ENCODE results near the gene ADARB1.

The ADARB1 gene

DNA sequence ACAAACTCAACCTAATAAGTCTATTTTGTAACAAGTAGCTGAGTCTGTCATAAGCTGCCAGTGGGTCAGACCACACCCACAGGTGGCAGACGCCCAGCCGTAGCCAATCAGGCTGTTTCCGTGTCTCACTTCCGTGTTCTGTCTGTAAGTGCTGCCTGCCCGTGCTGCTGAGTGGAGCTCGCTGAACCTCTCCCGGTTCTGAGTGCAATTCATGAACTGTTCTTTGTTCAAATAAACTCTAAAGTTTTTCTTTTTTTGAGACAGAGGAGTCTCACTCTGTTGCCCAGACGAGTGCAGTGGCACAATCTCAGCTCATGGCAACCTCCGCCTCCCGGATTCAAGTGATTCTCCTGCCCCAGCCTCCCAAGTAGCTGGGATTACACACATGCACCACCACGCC is 188.2 kb downstream of the ADARB1 start:
- Mint-ChIP-seq H3K4me3 (no peak overlapping the region), H3K36me3 (peaks cover 28% of the 10 kb centered on the region), H3K9me3 (no peaks in the 10 kb centered on the region), H3K27ac (no peak overlapping the region), H3K27me3 (peaks cover 22% of the 10 kb centered on the region), H3K4me1 (peaks cover 25% of the 10 kb centered on the region)
- DNase-seq: no peak
- CTCF ChIA-PET: no interaction called here

DNA sequence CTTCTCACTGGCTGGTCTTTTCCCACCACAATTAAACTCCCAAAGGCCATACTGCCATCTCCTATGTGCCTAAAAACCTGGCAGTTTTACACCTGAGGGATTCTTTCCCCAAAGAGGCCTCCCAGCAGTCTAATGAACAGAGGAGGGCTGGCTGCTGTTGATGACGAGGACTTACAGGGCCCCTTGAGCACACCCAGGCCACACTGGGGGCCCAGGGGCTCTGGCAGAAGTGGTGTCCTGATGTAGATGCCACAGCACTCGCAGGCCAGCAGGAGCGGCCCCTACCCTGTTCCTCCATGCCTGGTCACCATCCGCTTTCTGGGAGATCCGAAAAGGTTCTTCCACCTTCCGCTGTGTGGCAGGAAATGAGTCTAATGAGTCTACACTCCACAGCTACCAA is 189.2 kb downstream of the ADARB1 start:
- CTCF ChIA-PET: interaction anchor here (2.1 kb wide), 1 partner anchor 125 kb away, joined by 4 read pairs; no protein-coding TSS in a partner anchor
- peaks cover 13% of the 10 kb centered on the region for H3K27me3 Mint-ChIP-seq
- H3K36me3 Mint-ChIP-seq: peaks cover 33% of the 10 kb centered on the region
- H3K4me3 Mint-ChIP-seq: no peak overlapping the region
- no peak for DNase-seq
- no peak overlapping the region for H3K27ac Mint-ChIP-seq
- peaks cover 24% of the 10 kb centered on the region for H3K4me1 Mint-ChIP-seq
- no peaks in the 10 kb centered on the region for H3K9me3 Mint-ChIP-seq

DNA sequence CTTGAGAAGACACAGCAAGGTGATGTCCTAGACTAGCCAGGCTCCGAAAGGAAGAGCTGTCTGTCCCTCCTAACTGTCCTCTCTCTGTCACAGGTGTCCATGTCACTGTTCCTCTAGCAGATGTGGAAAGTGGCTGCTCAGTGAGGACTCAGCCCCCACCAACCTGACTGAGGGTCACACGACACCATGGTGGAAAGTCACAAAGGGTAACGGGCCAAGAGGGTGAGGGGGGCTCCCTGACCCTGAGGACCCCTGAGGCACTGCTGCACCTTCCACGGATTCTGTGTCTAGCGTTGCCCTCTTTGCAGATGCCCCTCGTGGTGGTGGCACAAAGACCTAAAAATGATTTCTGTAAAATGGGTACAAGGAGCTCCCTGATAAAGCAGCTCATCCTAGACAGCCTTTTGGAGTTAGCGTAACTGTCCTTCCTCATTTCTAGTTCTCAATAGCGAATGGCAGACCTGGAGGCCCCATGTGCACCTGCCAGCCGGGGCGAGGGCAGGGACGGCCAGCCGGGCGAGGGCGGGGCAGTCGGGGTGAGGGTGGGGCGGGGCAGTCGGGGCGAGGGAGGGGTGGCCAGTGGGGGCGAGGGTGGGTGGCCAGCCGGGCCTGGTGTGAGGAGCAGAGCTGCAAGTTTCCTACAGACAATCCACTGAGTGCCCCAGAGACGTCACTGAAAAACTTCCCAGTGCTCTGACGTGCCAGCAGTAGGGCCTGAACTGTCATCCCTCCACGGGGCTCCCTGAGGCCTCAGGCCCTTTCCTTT is 189.9 kb downstream of the ADARB1 start:
- DNase-seq: no peak
- Mint-ChIP-seq H3K9me3 (no peaks in the 10 kb centered on the region), H3K4me3 (no peak overlapping the region), H3K4me1 (peaks cover 24% of the 10 kb centered on the region), H3K27ac (no peak overlapping the region), H3K27me3 (peaks cover 5% of the 10 kb centered on the region), H3K36me3 (peaks cover 33% of the 10 kb centered on the region)
- CTCF ChIA-PET: interaction anchor here (2.1 kb wide), 1 partner anchor 126 kb away, joined by 4 read pairs; no protein-coding TSS in a partner anchor

DNA sequence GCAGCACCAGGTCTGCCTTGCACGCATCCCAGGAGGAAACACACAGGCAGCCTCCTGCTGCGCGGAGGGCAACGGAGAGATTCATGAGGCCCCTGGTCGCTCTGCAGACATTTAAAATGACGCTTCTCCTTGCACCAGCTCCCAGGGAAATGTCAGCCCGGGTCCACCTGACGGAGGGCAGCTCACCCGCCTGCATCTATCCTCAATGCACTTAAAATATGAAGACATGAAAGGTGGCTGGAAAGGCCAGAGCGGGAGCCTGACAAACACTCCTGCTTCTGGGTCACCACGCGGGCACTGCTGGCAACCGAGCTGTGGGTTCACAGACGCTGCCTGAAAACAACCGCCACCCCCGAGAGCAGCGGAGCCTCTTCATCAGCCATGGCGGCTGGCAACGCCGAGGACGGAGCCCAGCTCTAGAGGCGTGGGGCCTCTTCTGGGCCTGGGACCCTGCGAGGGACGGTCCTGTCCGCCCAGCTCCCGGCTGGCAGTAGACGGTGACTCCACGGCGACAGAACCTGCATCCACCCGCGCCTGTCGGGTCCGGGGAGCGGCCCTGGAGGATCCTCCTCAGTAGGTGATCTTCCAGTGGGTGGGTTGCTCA is 190.6 kb downstream of the ADARB1 start:
- Mint-ChIP-seq H3K9me3 (no peaks in the 10 kb centered on the region), H3K4me1 (peaks cover 24% of the 10 kb centered on the region), H3K4me3 (no peak overlapping the region), H3K27me3 (peaks cover 3% of the 10 kb centered on the region), H3K27ac (no peak overlapping the region), H3K36me3 (peaks cover 36% of the 10 kb centered on the region)
- CTCF ChIA-PET: interaction anchor here (2.1 kb wide), 1 partner anchor 127 kb away, joined by 4 read pairs; no protein-coding TSS in a partner anchor
- no peak for DNase-seq

DNA sequence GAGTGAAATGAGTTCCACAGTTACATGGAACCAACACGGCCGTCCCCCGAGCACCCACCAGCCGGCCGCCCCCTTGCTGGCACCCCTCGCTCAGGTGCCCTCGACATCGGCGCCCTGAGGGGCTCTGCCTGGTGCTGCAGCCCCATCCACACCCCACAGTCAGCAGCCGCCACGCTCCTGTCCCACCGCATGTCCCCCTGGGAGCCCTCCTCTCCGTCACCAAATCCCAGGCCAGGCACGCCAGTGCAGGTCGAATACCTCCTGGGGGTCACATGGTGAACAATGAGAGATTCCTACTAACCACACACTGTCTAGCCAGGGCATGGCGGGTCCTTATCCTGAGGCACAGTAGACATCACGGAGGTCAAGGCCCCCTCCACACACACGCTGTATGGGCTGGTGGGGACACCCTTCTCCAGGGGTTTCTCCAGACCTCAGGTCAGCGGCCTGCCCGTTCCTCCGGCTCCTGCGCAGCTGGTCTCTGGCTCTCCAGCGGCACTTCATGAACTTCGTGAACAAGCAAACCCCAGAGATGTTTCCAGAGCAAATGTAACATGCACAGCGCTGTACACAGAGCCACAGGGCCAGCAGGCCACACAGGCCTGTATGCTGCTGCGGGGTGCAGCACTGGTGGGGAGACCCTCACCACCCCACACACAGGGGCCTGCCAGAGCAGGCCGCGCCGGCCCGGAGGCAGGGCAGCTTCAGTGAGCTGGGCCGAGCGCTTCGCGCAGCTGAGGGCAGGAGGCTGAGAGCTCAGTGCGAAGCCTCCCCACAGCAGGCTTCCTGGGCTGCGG is 191.5 kb downstream of the ADARB1 start:
- no peak for DNase-seq
- Mint-ChIP-seq H3K4me3 (no peak overlapping the region), H3K27me3 (no peaks in the 10 kb centered on the region), H3K36me3 (peaks cover 36% of the 10 kb centered on the region), H3K9me3 (peaks cover 3% of the 10 kb centered on the region), H3K4me1 (peaks cover 24% of the 10 kb centered on the region), H3K27ac (peak overlapping the region; percentile 80)
- CTCF ChIA-PET: no interaction called here

DNA sequence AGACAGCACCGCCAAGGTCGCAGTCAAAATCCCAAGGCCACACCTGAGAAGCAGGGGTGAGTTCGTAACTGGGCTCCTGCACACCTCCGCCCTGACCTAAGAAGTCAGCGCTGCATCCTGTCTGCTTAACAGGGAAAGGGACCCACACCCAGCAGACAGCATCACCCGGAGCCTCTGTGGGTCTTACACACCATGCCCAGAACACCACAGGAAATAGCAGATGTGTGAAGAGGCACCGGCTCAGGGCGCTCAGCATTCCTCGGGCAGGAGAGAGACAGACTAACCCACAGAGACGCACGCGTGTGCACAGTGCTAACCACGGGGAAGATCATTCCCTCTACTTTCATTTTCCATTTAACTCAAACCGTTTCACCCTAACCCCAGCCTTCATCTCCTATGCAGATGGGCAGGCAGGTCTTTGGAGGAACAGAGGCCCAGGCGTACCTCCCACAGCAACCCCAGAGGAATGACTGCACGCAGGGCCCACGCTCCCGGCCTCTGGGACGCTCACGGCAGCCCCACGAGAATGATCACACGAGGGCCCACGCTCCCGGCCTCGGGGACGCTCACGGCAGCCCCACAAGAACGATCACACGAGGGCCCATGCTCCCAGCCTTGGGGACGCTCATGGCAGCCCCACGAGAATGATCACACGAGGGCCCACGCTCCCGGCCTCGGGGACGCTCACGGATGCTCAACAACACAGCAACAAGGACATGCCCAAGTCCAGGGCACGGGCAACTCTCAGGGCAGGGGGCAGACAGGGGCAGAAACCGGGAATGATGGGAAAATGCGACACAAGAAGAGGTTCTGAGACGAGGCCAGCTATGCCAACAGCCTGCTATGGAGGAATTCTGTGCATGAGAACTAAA is 192.4 kb downstream of the ADARB1 start:
- peaks cover 36% of the 10 kb centered on the region for H3K36me3 Mint-ChIP-seq
- peak overlapping the region; percentile 1 for H3K4me3 Mint-ChIP-seq
- DNase-seq: peak; percentile 71
- H3K27ac Mint-ChIP-seq: peak overlapping the region; percentile 80
- H3K4me1 Mint-ChIP-seq: peaks cover 24% of the 10 kb centered on the region
- CTCF ChIA-PET: no interaction called here
- no peaks in the 10 kb centered on the region for H3K27me3 Mint-ChIP-seq
- H3K9me3 Mint-ChIP-seq: peaks cover 3% of the 10 kb centered on the region

DNA sequence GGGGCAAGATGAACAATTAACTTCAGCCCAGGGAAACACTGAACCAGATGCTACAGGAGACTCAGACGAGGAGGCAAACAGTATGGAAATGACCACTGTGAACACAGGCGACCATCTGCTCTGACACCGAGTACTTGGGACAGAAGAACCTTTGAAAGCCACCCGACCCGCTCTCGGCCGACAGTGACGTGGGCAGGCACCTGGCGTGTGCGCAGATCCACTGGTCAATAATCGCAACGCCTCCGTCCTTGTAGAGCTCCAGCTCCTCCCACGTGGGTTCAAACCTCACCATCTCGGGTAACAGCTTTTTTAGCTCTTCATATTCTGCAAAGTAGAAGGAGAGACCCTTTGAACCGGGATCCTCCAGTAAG is 193.0 kb downstream of the ADARB1 start:
- peaks cover 36% of the 10 kb centered on the region for H3K36me3 Mint-ChIP-seq
- CTCF ChIA-PET: no interaction called here
- no peaks in the 10 kb centered on the region for H3K27me3 Mint-ChIP-seq
- peaks cover 3% of the 10 kb centered on the region for H3K9me3 Mint-ChIP-seq
- H3K27ac Mint-ChIP-seq: no peak overlapping the region
- no peak for DNase-seq
- no peak overlapping the region for H3K4me3 Mint-ChIP-seq
- H3K4me1 Mint-ChIP-seq: peaks cover 24% of the 10 kb centered on the region

DNA sequence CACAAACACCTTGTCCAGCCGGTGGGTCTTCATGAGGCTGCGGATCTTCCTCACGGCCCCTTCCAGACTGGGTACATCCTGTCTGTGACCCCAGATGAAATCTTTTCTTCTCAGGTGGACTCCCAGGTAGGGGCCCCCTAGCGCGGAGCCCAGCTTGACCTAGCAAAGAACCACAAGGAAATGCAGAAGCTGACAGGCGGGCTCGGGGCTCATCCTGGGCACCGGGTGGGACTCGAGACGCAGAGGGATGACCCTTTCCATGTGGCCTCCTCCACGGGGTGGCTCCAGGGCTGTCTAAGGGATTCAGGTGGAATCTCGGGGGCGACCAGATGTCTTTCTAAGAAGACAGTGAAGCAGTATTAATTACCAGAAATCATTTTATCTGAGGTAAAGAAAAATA is 195.5 kb downstream of the ADARB1 start:
- H3K27me3 Mint-ChIP-seq: no peaks in the 10 kb centered on the region
- DNase-seq: peak; percentile 11
- no peak overlapping the region for H3K27ac Mint-ChIP-seq
- CTCF ChIA-PET: interaction anchor here (1.4 kb wide), 1 partner anchor 11 kb away, joined by 3 read pairs; no protein-coding TSS in a partner anchor
- H3K36me3 Mint-ChIP-seq: peaks cover 29% of the 10 kb centered on the region
- H3K4me3 Mint-ChIP-seq: no peak overlapping the region
- H3K9me3 Mint-ChIP-seq: peaks cover 3% of the 10 kb centered on the region
- H3K4me1 Mint-ChIP-seq: peaks cover 24% of the 10 kb centered on the region

DNA sequence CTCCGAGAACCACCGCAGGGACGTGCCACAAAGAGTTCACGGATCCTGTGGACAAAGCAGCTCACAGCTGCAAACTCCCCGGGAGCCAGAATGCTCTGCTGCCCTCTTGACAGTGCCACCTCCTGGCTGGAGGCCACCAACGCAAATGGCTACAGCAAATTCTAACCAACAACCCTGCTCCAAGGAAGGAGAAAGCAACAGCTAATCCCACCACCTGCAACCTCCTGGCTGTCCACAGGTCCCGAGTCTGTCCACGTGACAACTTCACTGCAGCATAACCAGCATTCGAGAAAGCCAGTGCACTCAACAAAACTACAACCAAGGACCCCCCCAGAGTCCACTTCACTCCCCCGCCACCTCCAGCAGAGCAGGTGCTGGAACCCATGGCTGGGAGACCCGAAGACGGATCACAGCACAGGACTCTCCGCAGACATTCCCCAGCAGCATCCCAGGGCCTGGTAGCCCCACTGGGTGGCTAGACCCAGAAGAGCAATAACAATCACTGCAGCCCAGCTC is 196.0 kb downstream of the ADARB1 start:
- Mint-ChIP-seq H3K4me1 (peaks cover 23% of the 10 kb centered on the region), H3K9me3 (peaks cover 3% of the 10 kb centered on the region), H3K4me3 (no peak overlapping the region), H3K27ac (no peak overlapping the region), H3K36me3 (peaks cover 27% of the 10 kb centered on the region), H3K27me3 (no peaks in the 10 kb centered on the region)
- CTCF ChIA-PET: interaction anchor here (0.7 to 1.4 kb wide), 2 partner anchors 11 to 296 kb away, joined by 3 to 4 read pairs; no protein-coding TSS in a partner anchor
- peak; percentile 20 for DNase-seq

All from activated naive CD4-positive, alpha-beta T cell treated with anti-CD3 and anti-CD28 coated beads, Interleukin-2, amount 10 ng/mL, durations not matched to agents 7 days and 5 days (primary cell).